Neuron (in vitro differentiated cells): ENCODE data around the gene FLRT1.

Experiments
- H2AFZ ChIP-seq: one replicate; pipeline ENCODE4 v1.6.1; 2013; ENCODE audit warnings: low read depth, mild to moderate bottlenecking, inconsistent platforms, low read length, moderate library complexity
- H3K27me3 ChIP-seq: one replicate; pipeline ENCODE4 v1.6.1; 2013; ENCODE audit warnings: low read length; ENCODE audit not compliant: insufficient read depth
- H3K36me3 ChIP-seq: one replicate; pipeline ENCODE4 v1.6.1; 2013; ENCODE audit warnings: low read length; ENCODE audit not compliant: insufficient read depth
- H3K4me1 ChIP-seq: one replicate; pipeline ENCODE4 v1.6.1; 2013; ENCODE audit warnings: low read length; ENCODE audit not compliant: insufficient read depth
- H3K4me3 ChIP-seq: 2 replicates; pipeline ENCODE4 v1.5.1; 2013; ENCODE audit warnings: mild to moderate bottlenecking, low read length, moderate library complexity
- H3K9me3 ChIP-seq: one replicate; pipeline ENCODE4 v1.6.1; 2013; ENCODE audit warnings: low read length

The FLRT1 gene

GRCh38 chr11:64063777-64064176 lies 28.0 kb downstream of the FLRT1 start:
- Histone ChIP-seq H3K27me3 (peaks cover 2% of the 10 kb centered on the region), H3K9me3 (no peaks in the 10 kb centered on the region), H2AFZ (no peak overlapping the region), H3K36me3 (no peaks in the 10 kb centered on the region), H3K4me1 (peaks cover 36% of the 10 kb centered on the region), H3K4me3 (no peak overlapping the region)

- Histone ChIP-seq H3K4me1 (peaks cover 36% of the 10 kb centered on the region), H2AFZ (no peak overlapping the region), H3K9me3 (no peaks in the 10 kb centered on the region), H3K36me3 (no peaks in the 10 kb centered on the region), H3K27me3 (peaks cover 2% of the 10 kb centered on the region), H3K4me3 (no peak overlapping the region)
Measured at GRCh38 chr11:64064374-64065140, 28.8 kb downstream of the FLRT1 start.

- Histone ChIP-seq H3K4me1 (peaks cover 39% of the 10 kb centered on the region), H3K36me3 (no peaks in the 10 kb centered on the region), H3K9me3 (no peaks in the 10 kb centered on the region), H3K27me3 (peaks cover 2% of the 10 kb centered on the region), H2AFZ (no peak overlapping the region), H3K4me3 (no peak overlapping the region)
Measured at GRCh38 chr11:64065141-64065465, 29.4 kb downstream of the FLRT1 start.

DNA sequence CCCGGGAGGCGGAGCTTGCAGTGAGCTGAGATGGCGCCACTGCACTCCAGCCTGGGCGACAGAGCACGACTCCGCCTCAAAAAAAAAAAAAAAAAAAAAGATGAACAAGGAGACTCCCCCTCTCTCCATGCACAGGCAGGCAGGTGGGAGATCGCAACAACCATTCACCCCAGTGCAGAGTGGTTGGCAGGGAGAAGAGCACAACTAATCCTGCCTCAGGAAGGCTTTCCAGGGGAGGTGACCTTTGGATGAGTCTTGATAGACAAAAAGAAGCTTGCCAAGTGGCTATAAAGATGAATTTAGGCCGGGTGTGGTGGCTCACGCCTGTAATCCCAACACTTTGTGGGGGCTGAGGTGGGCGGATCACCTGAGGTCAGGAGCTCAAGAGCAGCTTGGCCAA lies 30.0 kb downstream of the FLRT1 start:
- Histone ChIP-seq H3K4me3 (no peak overlapping the region), H3K36me3 (no peaks in the 10 kb centered on the region), H3K9me3 (no peaks in the 10 kb centered on the region), H2AFZ (no peak overlapping the region), H3K4me1 (peaks cover 40% of the 10 kb centered on the region), H3K27me3 (peaks cover 2% of the 10 kb centered on the region)

GRCh38 chr11:64067230-64067993 lies 31.7 kb downstream of the FLRT1 start:
- Histone ChIP-seq H2AFZ (no peak overlapping the region), H3K36me3 (no peaks in the 10 kb centered on the region), H3K9me3 (no peaks in the 10 kb centered on the region), H3K4me3 (no peak overlapping the region), H3K4me1 (peaks cover 37% of the 10 kb centered on the region), H3K27me3 (no peaks in the 10 kb centered on the region)

GRCh38 chr11:64068705-64069400 lies 33.1 kb downstream of the FLRT1 start:
- peaks cover 34% of the 10 kb centered on the region for H3K4me1 ChIP-seq

GRCh38 chr11:64069401-64070313 lies 33.9 kb downstream of the FLRT1 start:
- no peaks in the 10 kb centered on the region for H3K27me3 ChIP-seq
- H3K36me3 ChIP-seq, result no peaks in the 10 kb centered on the region
- H3K4me3 ChIP-seq, result no peak overlapping the region
- H3K4me1 ChIP-seq, result peaks cover 27% of the 10 kb centered on the region
- H3K9me3 ChIP-seq, result no peaks in the 10 kb centered on the region
- H2AFZ ChIP-seq, result no peak overlapping the region

More at GRCh38 chr11:64068705-64069400, 33.1 kb downstream of the FLRT1 start:
- H3K27me3 ChIP-seq, result no peaks in the 10 kb centered on the region
- H2AFZ ChIP-seq, result no peak overlapping the region
- no peaks in the 10 kb centered on the region for H3K9me3 ChIP-seq
- no peaks in the 10 kb centered on the region for H3K36me3 ChIP-seq
- H3K4me3 ChIP-seq, result no peak overlapping the region

- H3K27me3 ChIP-seq, result no peaks in the 10 kb centered on the region
- no peaks in the 10 kb centered on the region for H3K36me3 ChIP-seq
- H3K4me3 ChIP-seq, result no peak overlapping the region
- H3K9me3 ChIP-seq, result no peaks in the 10 kb centered on the region
- H3K4me1 ChIP-seq, result peaks cover 27% of the 10 kb centered on the region
- no peak overlapping the region for H2AFZ ChIP-seq
Measured at GRCh38 chr11:64070314-64070681, 34.6 kb downstream of the FLRT1 start.

DNA sequence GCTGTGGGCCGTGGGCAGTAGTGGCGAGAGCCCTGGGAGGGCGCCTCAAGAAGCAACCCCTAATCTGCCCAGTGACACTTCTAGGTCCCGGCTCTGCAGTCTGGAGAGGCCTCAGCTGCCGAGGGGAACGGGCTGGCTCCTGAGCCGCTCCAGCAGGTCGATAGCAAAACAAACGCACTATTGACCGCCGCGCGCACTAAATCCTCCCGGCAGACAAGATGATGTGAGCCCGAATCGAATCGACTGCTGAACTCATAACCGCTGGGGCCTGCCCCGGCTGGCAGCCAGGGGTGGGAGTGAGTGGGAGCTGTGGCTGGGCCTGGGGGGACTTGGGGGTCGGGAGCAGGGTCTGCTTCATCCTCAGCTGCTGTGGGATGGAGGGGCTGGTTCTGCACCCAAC lies 36.1 kb downstream of the FLRT1 start:
- Histone ChIP-seq H3K4me1 (peaks cover 27% of the 10 kb centered on the region), H3K4me3 (no peak overlapping the region), H3K36me3 (no peaks in the 10 kb centered on the region), H3K27me3 (no peaks in the 10 kb centered on the region), H2AFZ (no peak overlapping the region), H3K9me3 (no peaks in the 10 kb centered on the region)

GRCh38 chr11:64072403-64072802 lies 36.7 kb downstream of the FLRT1 start:
- H3K4me3 ChIP-seq, result no peak overlapping the region
- H2AFZ ChIP-seq, result no peak overlapping the region
- no peaks in the 10 kb centered on the region for H3K9me3 ChIP-seq
- no peaks in the 10 kb centered on the region for H3K27me3 ChIP-seq
- peaks cover 25% of the 10 kb centered on the region for H3K4me1 ChIP-seq
- no peaks in the 10 kb centered on the region for H3K36me3 ChIP-seq

- Histone ChIP-seq H3K4me1 (peaks cover 23% of the 10 kb centered on the region), H3K4me3 (no peak overlapping the region), H3K27me3 (no peaks in the 10 kb centered on the region), H3K36me3 (no peaks in the 10 kb centered on the region), H3K9me3 (no peaks in the 10 kb centered on the region), H2AFZ (no peak overlapping the region)
Measured at GRCh38 chr11:64072871-64073270, 37.1 kb downstream of the FLRT1 start.

DNA sequence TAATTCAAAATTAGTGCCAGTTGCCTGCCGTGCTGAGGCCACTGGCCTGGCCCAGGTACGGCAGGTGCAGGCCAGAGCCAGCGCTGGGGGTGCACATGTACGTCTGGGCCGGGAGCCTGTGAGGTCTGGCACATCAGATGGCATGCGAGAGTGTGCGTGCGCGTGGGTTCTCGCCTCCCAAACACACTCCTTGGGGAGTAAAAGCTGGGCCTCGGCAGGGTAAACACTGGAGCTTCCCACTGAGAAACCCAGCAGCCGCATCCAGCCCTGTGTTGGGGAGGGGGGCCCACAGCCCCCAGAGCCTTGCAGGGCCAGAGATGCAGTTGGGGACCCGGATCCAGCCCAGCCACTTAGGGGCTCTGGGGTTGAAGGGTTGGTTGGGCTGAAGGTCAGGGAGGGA lies 37.8 kb downstream of the FLRT1 start:
- peaks cover 26% of the 10 kb centered on the region for H3K4me1 ChIP-seq
- no peak overlapping the region for H2AFZ ChIP-seq

More for the DNA sequence above, 37.8 kb downstream of the FLRT1 start:
- no peaks in the 10 kb centered on the region for H3K9me3 ChIP-seq
- no peak overlapping the region for H3K4me3 ChIP-seq
- H3K36me3 ChIP-seq, result no peaks in the 10 kb centered on the region
- no peaks in the 10 kb centered on the region for H3K27me3 ChIP-seq
